Measurements from ENCODE around the gene CAB39.

The CAB39 gene

DNA sequence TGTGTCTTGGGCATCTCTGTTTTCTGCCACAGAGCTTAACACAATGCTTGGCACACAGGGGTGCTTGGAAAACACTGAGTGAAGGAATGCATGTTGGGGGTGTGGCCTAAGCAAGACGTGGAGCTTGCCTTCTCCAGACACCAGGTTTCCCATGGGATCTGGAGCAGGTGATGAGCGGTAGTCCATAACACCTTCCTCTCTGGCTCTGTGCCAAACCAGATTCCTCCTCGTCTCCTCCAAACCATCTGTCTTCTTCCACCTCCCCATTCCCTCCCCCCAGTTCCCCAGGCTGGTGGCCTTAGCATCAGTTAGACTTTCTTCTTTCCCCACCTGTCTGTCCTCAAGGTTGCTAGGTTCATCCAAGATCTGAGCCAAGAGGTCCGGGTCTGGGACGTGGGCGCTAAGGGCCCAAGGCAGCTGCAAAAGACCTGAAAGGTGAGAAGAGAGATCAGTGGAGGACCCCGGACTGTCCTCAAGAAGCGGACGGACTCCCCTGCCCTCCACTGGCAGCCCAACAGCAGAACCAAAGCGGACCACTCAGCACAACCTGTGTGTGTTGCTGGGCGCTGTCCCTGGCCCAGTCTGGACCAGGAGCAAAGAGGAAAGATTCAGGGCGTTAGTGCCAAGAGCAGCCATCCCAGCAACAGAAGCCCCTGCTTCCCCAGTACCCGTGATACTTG, 150.9 kb downstream of the CAB39 start:
- DNase-seq (no peak), ATAC-seq (no peak)

DNA sequence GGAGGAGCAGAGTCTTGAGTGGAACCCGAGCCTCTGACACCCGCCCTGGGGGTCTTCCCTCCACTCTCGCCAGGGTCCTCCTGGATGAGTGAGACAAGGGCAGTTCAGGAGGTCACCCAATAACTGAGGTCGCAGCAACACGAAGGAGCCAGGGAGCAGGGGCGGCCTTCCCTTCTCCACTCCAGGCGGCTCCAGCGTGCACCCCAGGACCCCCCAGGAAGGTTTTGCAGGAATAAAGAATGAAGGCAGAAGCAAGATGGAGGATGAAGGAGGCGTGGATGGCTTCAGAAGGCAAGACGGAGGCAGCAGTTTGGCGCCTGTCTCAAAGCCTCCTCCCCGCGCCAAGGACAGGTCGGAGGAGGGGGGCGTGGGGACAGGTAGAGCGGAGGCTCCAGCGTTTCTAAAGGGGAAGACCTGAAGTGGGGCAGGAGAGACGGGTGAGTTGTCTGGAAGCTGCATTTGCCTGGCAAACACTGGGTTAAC, 151.5 kb downstream of the CAB39 start:
- no peak for DNase-seq

DNA sequence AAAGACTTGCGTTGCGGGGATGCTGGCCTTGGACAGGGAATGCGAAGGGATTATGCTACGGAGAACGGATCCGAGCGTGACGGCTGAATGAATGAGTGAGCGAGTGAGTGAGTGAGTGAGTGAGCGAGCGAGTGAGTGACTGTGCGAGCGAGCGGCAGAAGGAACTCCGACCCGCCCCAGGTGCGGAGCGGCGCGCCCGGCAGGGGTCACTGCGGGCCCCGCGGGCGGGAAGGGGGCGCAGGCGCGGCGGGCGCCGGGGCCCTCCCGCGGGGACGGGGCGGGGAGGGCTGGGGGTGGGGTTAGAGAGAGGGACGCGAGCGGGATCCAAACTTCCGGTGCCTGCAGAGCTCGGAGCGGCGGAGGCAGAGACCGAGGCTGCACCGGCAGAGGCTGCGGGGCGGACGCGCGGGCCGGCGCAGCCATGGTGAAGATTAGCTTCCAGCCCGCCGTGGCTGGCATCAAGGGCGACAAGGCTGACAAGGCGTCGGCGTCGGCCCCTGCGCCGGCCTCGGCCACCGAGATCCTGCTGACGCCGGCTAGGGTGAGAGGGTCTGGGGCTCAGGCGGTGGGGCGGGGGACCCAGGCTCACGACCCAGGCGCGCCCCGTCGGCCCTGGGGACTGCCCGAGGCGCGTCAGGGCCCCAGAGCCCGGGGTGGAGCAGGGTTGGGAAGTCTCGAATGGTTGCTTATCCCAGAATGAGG, 152.1 kb downstream of the CAB39 start, which contains the start of gene ITM2C:
Gene ITM2C (plus strand): TSS at position 338 of the 702 bp plus-strand sequence. CDS start 84 bp downstream, at position 422.
- ATAC-seq, result peak; percentile 83
- DNase-seq, result peak; percentile 82

More for the DNA sequence above, 151.5 kb downstream of the CAB39 start:
- ATAC-seq, result no peak

DNA sequence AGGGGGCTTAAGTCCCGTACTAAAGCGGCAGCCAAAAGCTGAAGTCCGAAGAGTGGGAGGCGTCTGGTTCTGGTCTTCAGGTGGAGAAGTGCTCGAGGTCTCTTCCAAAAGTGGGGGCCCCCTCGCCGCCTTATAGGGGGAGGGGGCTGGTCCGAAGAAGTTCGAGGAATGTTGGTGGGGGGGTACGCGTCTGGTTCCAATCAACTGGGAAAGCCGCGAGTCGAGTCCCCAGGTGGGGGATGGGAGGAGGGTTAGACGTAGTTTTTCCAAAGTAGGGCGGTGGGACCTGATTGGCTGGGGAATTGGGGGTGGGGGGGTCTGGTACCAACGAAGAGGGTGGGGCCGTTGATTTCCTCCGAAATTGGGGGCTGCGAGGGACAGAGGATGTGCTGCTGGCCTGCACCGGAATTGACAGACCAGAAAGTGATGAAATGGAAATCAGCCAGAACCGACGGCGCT, 152.7 kb downstream of the CAB39 start:
- ATAC-seq (no peak), DNase-seq (no peak)

DNA sequence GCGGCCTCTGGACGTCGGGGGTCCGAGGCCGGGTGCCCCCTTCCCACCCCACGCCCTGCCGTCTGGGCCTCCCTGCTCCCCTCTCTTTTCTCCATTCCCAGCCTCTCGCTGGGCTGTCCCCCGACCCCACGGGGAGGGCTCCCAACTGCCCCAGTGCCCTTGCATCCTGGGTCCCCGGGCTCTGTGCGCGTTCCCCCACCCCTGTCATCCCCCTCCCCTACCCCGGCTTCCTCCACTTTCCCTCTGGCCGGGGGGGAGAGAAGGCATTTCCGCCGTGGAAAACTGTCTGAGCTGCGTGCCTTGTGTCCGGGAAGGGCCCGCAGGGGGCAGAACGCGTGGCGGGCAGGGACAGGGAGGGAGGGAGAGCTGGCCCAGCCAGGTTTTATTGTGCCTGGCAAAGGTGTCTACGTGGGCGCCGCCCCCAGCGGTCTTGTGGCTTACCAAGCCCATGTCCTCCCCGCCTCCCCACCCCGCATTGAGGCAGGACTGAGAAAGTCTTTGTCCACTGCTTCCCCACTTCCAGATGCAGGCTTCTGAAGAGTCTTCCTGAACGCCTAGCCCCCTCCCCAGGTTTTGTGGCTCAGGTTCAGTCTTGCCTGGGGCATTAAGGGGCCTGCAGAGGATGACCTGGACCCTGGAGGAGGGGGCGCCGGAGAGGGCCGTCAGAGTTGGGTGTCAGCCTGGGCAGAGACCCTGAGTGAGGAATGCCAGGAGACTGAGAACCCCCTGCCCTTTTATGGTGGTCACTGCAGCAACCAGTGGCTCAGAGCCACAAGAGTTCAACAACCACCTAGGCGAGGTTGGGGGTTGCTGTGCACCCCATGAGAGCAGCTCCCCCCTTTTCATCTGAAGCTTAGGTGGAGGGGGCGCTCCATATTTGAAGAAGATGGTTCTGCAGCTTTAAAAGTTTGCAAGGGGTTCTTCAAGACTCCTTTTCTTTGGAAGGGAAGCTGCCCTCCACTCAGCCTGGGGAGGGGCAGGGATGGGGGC, 153.4 kb downstream of the CAB39 start:
- peak; percentile 58 for DNase-seq
- ATAC-seq, result no peak

DNA sequence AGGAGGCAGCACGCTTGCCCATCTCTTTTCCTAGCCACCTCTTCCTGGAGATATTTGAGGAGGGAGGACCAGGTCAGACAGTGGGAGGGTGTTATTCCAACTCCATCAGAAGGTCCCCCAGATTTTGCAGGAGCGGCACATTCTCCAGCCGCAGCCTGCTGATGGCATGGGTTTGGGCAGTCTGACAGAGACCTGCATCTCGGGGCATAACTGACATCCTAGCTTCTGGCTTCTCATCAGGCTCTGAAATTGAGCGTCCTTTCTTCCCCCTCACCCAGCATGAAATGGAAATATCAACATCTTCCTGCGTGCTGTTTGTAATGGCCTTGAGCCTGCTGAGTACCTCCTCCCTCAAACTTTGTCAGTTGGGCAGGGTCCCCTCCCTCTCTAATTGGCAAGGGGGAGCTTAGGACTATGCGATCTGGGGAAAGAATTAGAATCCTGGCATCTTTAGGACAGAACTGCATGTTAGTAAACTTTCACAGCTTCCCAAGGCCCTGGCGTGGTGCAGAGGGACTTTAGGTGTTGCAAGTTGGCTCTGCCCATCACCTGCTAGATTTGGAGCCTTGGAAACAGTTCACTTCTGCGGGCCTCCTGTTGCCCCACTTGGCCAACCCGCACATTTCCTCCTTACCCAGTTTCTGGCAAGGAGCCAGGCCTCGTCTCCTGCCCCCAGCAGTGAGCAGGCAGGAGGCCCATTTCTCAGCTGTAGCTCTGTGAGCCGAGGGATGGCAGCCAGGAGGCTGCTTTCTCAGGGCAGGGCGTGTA, 154.3 kb downstream of the CAB39 start:
- DNase-seq, result peak; percentile 77
- ATAC-seq, result peak; percentile 52

DNA sequence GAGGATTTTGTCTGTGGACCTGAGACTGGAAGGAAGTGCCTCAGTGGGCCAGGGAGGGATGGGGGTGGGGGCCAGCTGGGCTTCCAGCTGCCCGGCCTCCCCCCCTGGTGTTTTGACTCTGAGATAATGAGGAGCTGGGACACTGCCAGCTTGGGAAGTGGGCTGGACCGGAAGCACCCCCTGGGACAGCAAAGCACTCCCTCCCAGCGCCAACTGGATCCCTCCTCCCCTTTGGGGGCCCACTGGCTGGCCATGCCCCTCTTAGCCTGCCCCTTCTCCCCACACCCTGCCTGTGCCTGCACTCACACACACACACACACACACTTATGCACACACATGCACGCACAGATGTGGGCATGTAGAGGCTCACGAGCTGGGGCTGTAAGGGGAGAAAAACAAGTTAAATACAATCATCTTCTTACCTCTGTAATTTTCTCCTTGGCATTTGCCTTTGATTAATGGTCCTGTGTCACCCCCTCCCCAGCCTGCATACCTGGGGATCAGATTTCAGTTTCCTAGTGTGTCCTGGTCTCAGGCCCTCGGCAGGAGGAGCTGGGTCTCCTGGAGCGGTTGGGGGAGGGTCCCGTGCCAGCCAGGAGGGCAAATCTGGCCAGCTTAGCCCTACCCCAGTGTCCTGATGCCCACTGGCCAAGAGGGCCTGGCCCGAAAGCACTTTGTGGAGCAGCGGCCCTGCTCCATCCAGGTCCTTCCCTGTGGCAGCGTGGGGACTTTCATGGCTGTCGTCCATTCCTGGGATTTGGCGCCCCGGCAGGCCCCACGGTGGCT, 155.7 kb downstream of the CAB39 start:
- ATAC-seq (no peak), DNase-seq (no peak)

DNA sequence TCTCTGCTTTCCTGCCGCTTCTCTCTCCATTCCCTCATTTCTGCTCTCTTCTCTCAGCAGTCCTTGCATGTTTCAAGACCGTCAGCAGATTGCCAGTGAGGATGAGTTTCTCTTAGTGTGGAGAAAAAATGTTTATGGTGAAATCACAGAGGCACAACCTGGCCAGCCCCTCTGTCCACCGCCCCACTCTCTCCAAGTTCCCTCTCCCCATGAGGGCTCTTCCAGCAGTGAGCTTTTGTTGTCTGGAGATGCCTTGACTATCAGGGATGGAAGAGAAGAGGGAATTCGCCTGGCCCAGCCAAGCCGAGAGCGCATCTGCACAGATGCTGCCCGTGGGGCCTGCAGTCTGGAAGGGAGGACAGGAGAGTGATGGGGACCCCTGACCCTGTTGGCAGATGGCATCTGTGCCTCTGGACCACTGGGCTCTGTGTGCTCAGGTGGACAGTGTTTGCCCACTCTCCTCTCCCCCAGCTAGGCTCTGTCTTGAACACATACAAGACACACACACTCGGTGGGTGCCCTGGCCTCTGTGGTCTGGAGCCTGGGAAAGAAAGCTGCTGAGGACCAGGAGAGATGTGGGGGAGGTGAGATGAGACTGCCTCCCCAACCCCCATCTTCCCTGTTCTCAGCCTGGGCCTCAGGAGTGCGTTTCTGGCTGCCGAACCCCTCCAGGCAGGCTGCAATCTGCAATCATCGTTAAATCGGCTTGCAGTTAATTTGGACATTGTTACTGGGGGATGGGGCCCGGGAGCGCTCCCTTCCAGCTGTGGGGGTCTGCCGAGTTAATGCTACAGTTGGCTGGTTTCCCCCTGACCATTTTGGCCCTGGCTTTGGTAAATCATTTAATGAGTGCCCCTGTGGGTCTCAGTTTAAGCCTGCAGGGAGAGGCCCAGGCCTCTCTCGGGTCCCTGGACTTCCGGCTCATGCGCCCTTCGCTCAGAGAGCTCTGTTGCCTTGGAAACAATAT, 156.6 kb downstream of the CAB39 start:
- no peak for ATAC-seq
- no peak for DNase-seq

DNA sequence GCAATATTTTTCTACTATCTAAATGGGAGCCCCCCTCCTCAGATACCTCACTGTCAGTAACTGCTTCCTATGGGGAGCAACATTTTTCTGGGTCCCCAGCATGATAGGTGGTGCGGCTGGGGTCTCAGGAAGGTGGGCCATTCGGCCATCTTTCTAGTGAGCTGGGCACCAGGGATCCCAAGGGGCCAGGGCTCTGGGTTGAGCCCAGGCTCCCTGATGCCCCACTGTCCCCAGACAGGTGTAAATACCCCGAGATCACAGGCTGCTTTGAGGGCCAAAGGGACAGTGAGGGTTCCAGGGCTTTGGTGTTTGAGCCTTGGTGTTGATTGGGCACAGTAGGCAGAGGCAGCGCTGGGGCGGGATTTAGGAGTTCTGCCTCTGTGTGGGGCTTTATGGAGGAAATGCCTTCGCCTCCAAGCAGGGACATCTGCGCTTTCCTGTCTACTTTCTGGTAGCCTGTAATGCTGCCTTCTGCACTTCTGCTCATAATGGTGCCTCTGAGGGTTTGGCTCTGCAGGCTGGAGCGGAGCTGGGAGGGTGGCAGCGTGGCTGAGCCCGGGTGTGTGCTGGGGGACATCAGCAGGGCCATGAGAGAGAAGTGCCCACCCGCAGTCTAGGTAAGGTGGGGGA, 157.4 kb downstream of the CAB39 start:
- ATAC-seq (no peak), DNase-seq (no peak)
